Endothelial cell of umbilical vein (primary cell): ENCODE data around the gene CCNK. TPM values are rescaled to one million over a fixed set of nuclear protein-coding genes. Genes with fewer than 3 reads are reported as not detected.

Experiments used
- BruUV-seq: library from RNA; stranded (reverse); fragments of 400-500 nt; replicated peaks from 2 replicates; lab custom pipeline; 2021; lab: Mats Ljungman, UMichigan
- CTCF ChIA-PET: fragments of 300-600, 350-600 bp; sonication (Branson Sonifier 250); formaldehyde crosslinking; loops from one replicate; lab custom pipeline; 2021; ENCODE audit warnings: antibody characterized with exemption, inconsistent platforms; lab: Charles Lee
- POLR2A ChIA-PET: fragments of 300-600, 350-600 bp; sonication (Branson Sonifier 250); formaldehyde crosslinking; loops from one replicate; lab custom pipeline; 2021; ENCODE audit warnings: antibody characterized with exemption, inconsistent platforms; lab: Charles Lee
- DNase-seq: peaks from one replicate; pipeline ENCODE4 v3.0.0-alpha.2; 2011; ENCODE audit warnings: low read depth, low spot score
- FAIRE-seq: peaks from 2 replicates; lab custom pipeline; 2011; peaks lifted over from hg19 to GRCh38; lab: Jason Lieb, UNC
- H2AFZ ChIP-seq: 2 replicates; pipeline ENCODE4 v1.6.0; 2012; ENCODE audit warnings: low read depth, low read length, control low read depth, inconsistent platforms
- H3K27ac ChIP-seq: 2 replicates; pipeline ENCODE4 v1.5.1; 2011; ENCODE audit warnings: low read depth, mild to moderate bottlenecking, control low read depth, low read length, moderate library complexity; ENCODE audit not compliant: insufficient read depth
- H3K27me3 ChIP-seq, 2 experiments: 2 replicates each; pipeline versions ENCODE4 v1.6.0 to v1.6.1; 2011; ENCODE audit warnings: low read length in 2 of 2, mixed read lengths in 1 of 2; ENCODE audit not compliant: control insufficient read depth in 2 of 2, insufficient read depth in 2 of 2
- H3K36me3 ChIP-seq, 2 experiments: 2 replicates in 1 of 2; 3 replicates in 1 of 2; pipeline ENCODE4 v1.5.1; 2011; ENCODE audit warnings: low read length in 2 of 2, mild to moderate bottlenecking in 1 of 2, moderate library complexity in 1 of 2; ENCODE audit not compliant: control insufficient read depth in 2 of 2, insufficient read depth in 2 of 2; ENCODE audit errors: extremely low read depth in 1 of 2
- H3K4me1 ChIP-seq: 3 replicates; pipeline ENCODE4 v1.5.1; 2011; ENCODE audit warnings: mild to moderate bottlenecking, low read length; ENCODE audit not compliant: control insufficient read depth, insufficient read depth; ENCODE audit errors: extremely low read depth
- H3K4me2 ChIP-seq: 2 replicates; pipeline ENCODE4 v1.6.1; 2011; ENCODE audit warnings: low read length, control low read depth, mixed read lengths; ENCODE audit not compliant: insufficient read depth
- H3K4me3 ChIP-seq, 3 experiments: fragments of 200-600 bp in 1 of 3; sonication (generic), shearing (Covaris generic) in 1 of 3; replicated peaks in 1 of 3; 2 replicates each; pipeline ENCODE4 v1.5.1; 2011 to 2016; ENCODE audit warnings: control low read depth in 3 of 3, low read length in 3 of 3, mild to moderate bottlenecking in 2 of 3, inconsistent platforms in 1 of 3, low read depth in 1 of 3, moderate library complexity in 1 of 3; ENCODE audit not compliant: insufficient read depth in 1 of 3
- H3K79me2 ChIP-seq: 2 replicates; pipeline ENCODE4 v1.6.0; 2012; ENCODE audit warnings: low read length, inconsistent platforms; ENCODE audit not compliant: control insufficient read depth, insufficient read depth
- H3K9ac ChIP-seq: replicated peaks from 2 replicates; pipeline ENCODE3; 2011; ENCODE audit warnings: low read length, control low read depth; ENCODE audit not compliant: insufficient read depth; ENCODE audit errors: extremely low read depth
- H3K9me1 ChIP-seq: replicated peaks from 3 replicates; pipeline ENCODE4 v1.6.0; 2011; ENCODE audit warnings: mild to moderate bottlenecking, low read length; ENCODE audit not compliant: control insufficient read depth, insufficient read depth; ENCODE audit errors: extremely low read depth
- H3K9me3 ChIP-seq: replicated peaks from 2 replicates; pipeline ENCODE4 v1.5.1; 2012; ENCODE audit warnings: low read length, inconsistent platforms; ENCODE audit not compliant: control insufficient read depth, insufficient read depth
- H4K20me1 ChIP-seq: replicated peaks from 2 replicates; pipeline ENCODE3; 2011; ENCODE audit warnings: mild to moderate bottlenecking, low read length; ENCODE audit not compliant: control insufficient read depth, insufficient read depth; ENCODE audit errors: extremely low read depth
- CTCF ChIP-seq, 2 donors: IDR thresholded peaks; 1 replicate in 1 of 2; 2 replicates in 1 of 2; pipeline ENCODE4 v1.5.1; 2011; ENCODE audit warnings: low read length in 2 of 2, mild to moderate bottlenecking in 2 of 2, moderate library complexity in 2 of 2, control low read depth in 1 of 2, inconsistent platforms in 1 of 2, low read depth in 1 of 2; ENCODE audit not compliant: insufficient read depth in 1 of 2; ENCODE audit errors: extremely low read depth in 1 of 2
- EZH2 ChIP-seq: IDR thresholded peaks from 2 replicates; pipeline ENCODE4 v1.6.1; 2012; ENCODE audit warnings: borderline replicate concordance, low read depth, mild to moderate bottlenecking, moderate library complexity, low read length, inconsistent platforms; ENCODE audit not compliant: severe bottlenecking
- FOS ChIP-seq: IDR thresholded peaks from 2 replicates; pipeline ENCODE4 v1.6.1; 2011; ENCODE audit warnings: mild to moderate bottlenecking, low read length, moderate library complexity, borderline replicate concordance; ENCODE audit not compliant: insufficient read depth
- GATA2 ChIP-seq: IDR thresholded peaks from 2 replicates; pipeline ENCODE4 v1.7.0; 2011; ENCODE audit warnings: low read depth, mild to moderate bottlenecking, moderate library complexity, mixed read lengths, low read length; ENCODE audit not compliant: insufficient read length, insufficient read depth
- JUN ChIP-seq: IDR thresholded peaks from 2 replicates; pipeline ENCODE4 v1.6.1; 2011; ENCODE audit warnings: borderline replicate concordance, low read depth; ENCODE audit not compliant: insufficient read length, insufficient read depth
- MAX ChIP-seq: IDR thresholded peaks from 2 replicates; pipeline ENCODE4 v1.6.1; 2011; ENCODE audit not compliant: insufficient read depth, insufficient read length
- POLR2AphosphoS5 ChIP-seq: IDR thresholded peaks from 2 replicates; pipeline ENCODE4 v1.6.1; 2012; ENCODE audit warnings: low read depth, mild to moderate bottlenecking, control low read depth, low read length, moderate library complexity; ENCODE audit not compliant: insufficient read depth
- dilution Hi-C: fragments of 300-500 bp; cut with MboI; formaldehyde crosslinking; loops from one replicate; pipeline ENCODE4 v1.15.0; 2019; ENCODE audit warnings: low sequenced_read_pairs; ENCODE audit not compliant: extremely low pct_ligation_motif_present
- intact Hi-C: fragments of 100-400 bp; cut with micrococcal nuclease; formaldehyde crosslinking; loops from one replicate; pipeline ENCODE4 v1.10.0; 2022
- polyA plus RNA-seq, 4 experiments: library from polyadenylated mRNA; depleted of rRNA in 3 of 4; stranded (reverse) in 3 of 4; unstranded in 1 of 4; fragments of >200 nt; gene quantifications; 2 replicates each; pipeline versions ENCODE4 v1.2.1 to v1.2.3, GENCODE V29; 2011 to 2012; ENCODE audit warnings: missing spikeins in 1 of 4
- total RNA-seq: library from RNA; stranded (reverse); gene quantifications from 2 replicates; pipeline ENCODE4 v1.2.3, GENCODE V29; 2021

Gene CCNK
- total and polyA plus RNA-seq, 2 donors (not counting 3 experiments of a cell fraction or from before 2014, with no cell fraction given) = 11.9 to 59.3 TPM

GRCh38 chr14:99538275-99538674 is 57.1 kb downstream of the CCNK start:
- H2AFZ ChIP-seq = no peak overlapping the region
- dilution Hi-C loops = no loop called here
- BruUV-seq = no TSS peak
- H3K27ac ChIP-seq = no peak overlapping the region
- no peak for TF ChIP-seq JUN
- TF ChIP-seq GATA2 = no peak
- no peak for TF ChIP-seq MAX
- peak in 1 of 2 donors; percentile 7 for TF ChIP-seq CTCF (IDR thresholded peaks at IDR 0.05; ENCODE audit: extremely low read depth in 1 of 2, insufficient read depth in 1 of 2, low read depth in 1 of 2, low read length in 2 of 2)
- no peak for TF ChIP-seq EZH2
- no peak for TF ChIP-seq POLR2AphosphoS5
- no peak for TF ChIP-seq FOS
- no peaks in the 10 kb centered on the region for H4K20me1 ChIP-seq
- no peaks in the 10 kb centered on the region for H3K36me3 ChIP-seq
- FAIRE-seq (no peak), DNase-seq (no peak)
- ChIA-PET POLR2A (no interaction called here), CTCF (interaction anchor here (1.1 to 1.7 kb wide), 4 partner anchors 17 to 90 kb away, joined by 3 to 4 read pairs (median 4); no protein-coding TSS in a partner anchor)
- H3K9me1 ChIP-seq = no peaks in the 10 kb centered on the region
- H3K4me2 ChIP-seq = no peak overlapping the region
- no peak overlapping the region for H3K9ac ChIP-seq
- H3K79me2 ChIP-seq = no peaks in the 10 kb centered on the region
- no peaks in the 10 kb centered on the region for H3K9me3 ChIP-seq
- H3K4me3 ChIP-seq = no peak overlapping the region
- intact Hi-C loops = loop anchor here (2.0 to 10.0 kb wide), 3 partner anchors 13 to 217 kb away; no protein-coding TSS in a partner anchor
- no peaks in the 10 kb centered on the region for H3K27me3 ChIP-seq
- peaks cover 2% of the 10 kb centered on the region for H3K4me1 ChIP-seq
